GM19455 (cell line): Measurements from ENCODE around the gene SMIM14.
"Not testable (repeated sequence)": the region's sequence is repeated elsewhere in the genome, so short reads cannot be mapped to it uniquely, and the experiment has no call there.

Experiments used
- ATAC-seq: cut with Tn5 transposase; IDR thresholded peaks from one replicate; pipeline ENCODE4 v1.9.1; 2021; ENCODE audit not compliant: unreplicated experiment

The SMIM14 gene

GRCh38 chr4:39606747-39607146 lies 31.9 kb downstream of the SMIM14 start:
- ATAC-seq: no peak

GRCh38 chr4:39597695-39598381 lies 40.8 kb downstream of the SMIM14 start:
- ATAC-seq: no peak

- no peak for ATAC-seq
Measured at GRCh38 chr4:39596971-39597370, 41.7 kb downstream of the SMIM14 start.

GRCh38 chr4:39591290-39591689 lies 47.4 kb downstream of the SMIM14 start:
- no peak for ATAC-seq

- no peak for ATAC-seq
Measured at GRCh38 chr4:39587881-39588280, 50.8 kb downstream of the SMIM14 start.

- ATAC-seq: no peak
Measured at GRCh38 chr4:39574946-39575345, 63.7 kb downstream of the SMIM14 start.

GRCh38 chr4:39571504-39571903 lies 67.2 kb downstream of the SMIM14 start:
- no peak for ATAC-seq

GRCh38 chr4:39571054-39571453 lies 67.6 kb downstream of the SMIM14 start:
- ATAC-seq: no peak

GRCh38 chr4:39569209-39569608 lies 69.5 kb downstream of the SMIM14 start:
- no peak for ATAC-seq

- ATAC-seq: no peak
Measured at GRCh38 chr4:39568805-39569204, 69.9 kb downstream of the SMIM14 start.

GRCh38 chr4:39565878-39566600 lies 72.6 kb downstream of the SMIM14 start:
- no peak for ATAC-seq

GRCh38 chr4:39563346-39563847 lies 75.3 kb downstream of the SMIM14 start:
- no peak for ATAC-seq

- ATAC-seq: no peak
Measured at GRCh38 chr4:39562792-39563191, 75.9 kb downstream of the SMIM14 start.

GRCh38 chr4:39559626-39560025 lies 79.0 kb downstream of the SMIM14 start:
- ATAC-seq: no peak

- ATAC-seq: no peak
Measured at GRCh38 chr4:39555472-39555871, 83.2 kb downstream of the SMIM14 start.

GRCh38 chr4:39548425-39549067 lies 90.1 kb downstream of the SMIM14 start:
- ATAC-seq: no peak

- no peak for ATAC-seq
Measured at GRCh38 chr4:39544580-39545315, 93.9 kb downstream of the SMIM14 start.

GRCh38 chr4:39544080-39544479 lies 94.6 kb downstream of the SMIM14 start:
- not testable (repeated sequence) for ATAC-seq

GRCh38 chr4:39543034-39543433 lies 95.6 kb downstream of the SMIM14 start:
- ATAC-seq: no peak

GRCh38 chr4:39542611-39543012 lies 96.1 kb downstream of the SMIM14 start:
- no peak for ATAC-seq

GRCh38 chr4:39541987-39542610 lies 96.6 kb downstream of the SMIM14 start:
- no peak for ATAC-seq
